ENCODE results near the gene SLAIN2.
"Not testable (repeated sequence)": the region's sequence is repeated elsewhere in the genome, so short reads cannot be mapped to it uniquely, and the experiment has no call there.

The SLAIN2 gene

GRCh38 chr4:48340965-48341775 is at the start of gene SLAIN2:
TSS of gene SLAIN2 (plus strand) at chr4:48341529. CDS start at chr4:48341740, 211 bp downstream.
- no peak for FAIRE-seq

GRCh38 chr4:48292218-48292790 is 49.0 kb upstream of the SLAIN2 start:
- FAIRE-seq = not testable (repeated sequence)

GRCh38 chr4:48295116-48295515 is 46.2 kb upstream of the SLAIN2 start:
- no peak for FAIRE-seq

- FAIRE-seq = no peak
Measured at GRCh38 chr4:48296365-48296764, 45.0 kb upstream of the SLAIN2 start.

GRCh38 chr4:48297256-48297846 is 44.0 kb upstream of the SLAIN2 start:
- no peak for FAIRE-seq

GRCh38 chr4:48299560-48299959 is 41.8 kb upstream of the SLAIN2 start:
- FAIRE-seq = no peak

- FAIRE-seq = no peak
Measured at GRCh38 chr4:48300004-48300403, 41.3 kb upstream of the SLAIN2 start.

GRCh38 chr4:48305508-48305907 is 35.8 kb upstream of the SLAIN2 start:
- no peak for FAIRE-seq

GRCh38 chr4:48307528-48307927 is 33.8 kb upstream of the SLAIN2 start:
- no peak for FAIRE-seq

GRCh38 chr4:48308901-48309300 is 32.4 kb upstream of the SLAIN2 start:
- FAIRE-seq = no peak

- no peak for FAIRE-seq
Measured at GRCh38 chr4:48311896-48312295, 29.4 kb upstream of the SLAIN2 start.

- FAIRE-seq = not testable (repeated sequence)
Measured at GRCh38 chr4:48314746-48315145, 26.6 kb upstream of the SLAIN2 start.

- peak; percentile 65 for FAIRE-seq
Measured at GRCh38 chr4:48315728-48316630, 25.4 kb upstream of the SLAIN2 start.

- no peak for FAIRE-seq
Measured at GRCh38 chr4:48321312-48321711, 20.0 kb upstream of the SLAIN2 start.

- FAIRE-seq = no peak
Measured at GRCh38 chr4:48322063-48322462, 19.3 kb upstream of the SLAIN2 start.

- FAIRE-seq = no peak
Measured at GRCh38 chr4:48324281-48324680, 17.0 kb upstream of the SLAIN2 start.

GRCh38 chr4:48329193-48329592 is 12.1 kb upstream of the SLAIN2 start:
- no peak for FAIRE-seq

- no peak for FAIRE-seq
Measured at GRCh38 chr4:48329976-48330375, 11.4 kb upstream of the SLAIN2 start.

- no peak for FAIRE-seq
Measured at GRCh38 chr4:48331577-48332330, 9.6 kb upstream of the SLAIN2 start.

GRCh38 chr4:48332661-48333060 is 8.7 kb upstream of the SLAIN2 start:
- no peak for FAIRE-seq

- FAIRE-seq = no peak
Measured at GRCh38 chr4:48333587-48333986, 7.7 kb upstream of the SLAIN2 start.

- no peak for FAIRE-seq
Measured at GRCh38 chr4:48334236-48334635, 7.1 kb upstream of the SLAIN2 start.
